DOHH2 (cell line): ENCODE data around the gene CNNM4.

Experiments used
- H3F3A ChIP-seq: fragments of 200-600 bp; sonication (generic), shearing (Covaris generic); 2 replicates; pipeline ENCODE4 v1.6.0; 2016; ENCODE audit warnings: antibody characterized with exemption, mild to moderate bottlenecking; ENCODE audit not compliant: control insufficient read depth, insufficient read depth
- H3K27ac ChIP-seq: fragments of 200-600 bp; sonication (generic); 2 replicates; pipeline ENCODE4 v1.5.1; 2014; ENCODE audit warnings: low read depth, mild to moderate bottlenecking, low read length, moderate library complexity
- H3K27me3 ChIP-seq: fragments of 200-600 bp; sonication (generic); 2 replicates; pipeline ENCODE4 v1.6.1; 2014; ENCODE audit warnings: mild to moderate bottlenecking, low read length, mixed read lengths; ENCODE audit not compliant: control insufficient read depth
- H3K36me3 ChIP-seq: fragments of 200-600 bp; sonication (generic); 2 replicates; pipeline ENCODE4 v1.6.1; 2014; ENCODE audit warnings: mild to moderate bottlenecking, low read length, moderate library complexity, mixed read lengths; ENCODE audit not compliant: control insufficient read depth
- H3K4me1 ChIP-seq: fragments of 200-600 bp; sonication (generic); 2 replicates; pipeline ENCODE4 v1.6.1; 2014; ENCODE audit warnings: mild to moderate bottlenecking, low read length, mixed read lengths; ENCODE audit not compliant: control insufficient read depth
- H3K4me2 ChIP-seq: fragments of 200-600 bp; sonication (generic); 2 replicates; pipeline ENCODE4 v1.6.0; 2014; ENCODE audit warnings: mild to moderate bottlenecking, low read length, moderate library complexity
- H3K4me3 ChIP-seq: fragments of 200-600 bp; sonication (generic); 2 replicates; pipeline ENCODE4 v1.5.1; 2014; ENCODE audit warnings: mild to moderate bottlenecking, low read length, mixed read lengths
- H3K79me2 ChIP-seq: fragments of 200-600 bp; sonication (generic); 2 replicates; pipeline ENCODE4 v1.6.1; 2014; ENCODE audit warnings: mild to moderate bottlenecking, low read length, mixed read lengths; ENCODE audit not compliant: control insufficient read depth
- H3K9me2 ChIP-seq: fragments of 200-600 bp; sonication (generic); replicated peaks from 2 replicates; pipeline ENCODE4 v1.6.1; 2014; ENCODE audit warnings: mild to moderate bottlenecking, low read length, mixed read lengths; ENCODE audit not compliant: control insufficient read depth
- H3K9me3 ChIP-seq: fragments of 200-600 bp; sonication (generic); 2 replicates; pipeline ENCODE4 v1.6.1; 2014; ENCODE audit warnings: antibody characterized with exemption, low read length, mixed read lengths; ENCODE audit not compliant: control insufficient read depth, insufficient read depth
- H4K20me1 ChIP-seq: fragments of 200-600 bp; sonication (generic); 2 replicates; pipeline ENCODE4 v1.6.0; 2014; ENCODE audit warnings: low read depth, mild to moderate bottlenecking, antibody characterized with exemption, low read length, moderate library complexity; ENCODE audit not compliant: control insufficient read depth, insufficient read depth
- EZH2phosphoT487 ChIP-seq: fragments of 200-600 bp; sonication (generic); IDR thresholded peaks from 2 replicates; pipeline ENCODE4 v1.6.1; 2017; ENCODE audit warnings: borderline replicate concordance, mild to moderate bottlenecking, antibody characterized with exemption, low read length, moderate library complexity, mixed read lengths
- TF ChIP-seq, protein P1 (sequence below): fragments of 200-600 bp; sonication (generic); IDR thresholded peaks from one replicate; pipeline ENCODE4 v1.5.1; 2014; ENCODE audit warnings: antibody characterized with exemption, mild to moderate bottlenecking, low read depth, low read length; ENCODE audit not compliant: poor library complexity, severe bottlenecking

The CNNM4 gene

GRCh38 chr2:96837575-96837974 is 76.9 kb downstream of the CNNM4 start:
- TF ChIP-seq, protein P1, sequence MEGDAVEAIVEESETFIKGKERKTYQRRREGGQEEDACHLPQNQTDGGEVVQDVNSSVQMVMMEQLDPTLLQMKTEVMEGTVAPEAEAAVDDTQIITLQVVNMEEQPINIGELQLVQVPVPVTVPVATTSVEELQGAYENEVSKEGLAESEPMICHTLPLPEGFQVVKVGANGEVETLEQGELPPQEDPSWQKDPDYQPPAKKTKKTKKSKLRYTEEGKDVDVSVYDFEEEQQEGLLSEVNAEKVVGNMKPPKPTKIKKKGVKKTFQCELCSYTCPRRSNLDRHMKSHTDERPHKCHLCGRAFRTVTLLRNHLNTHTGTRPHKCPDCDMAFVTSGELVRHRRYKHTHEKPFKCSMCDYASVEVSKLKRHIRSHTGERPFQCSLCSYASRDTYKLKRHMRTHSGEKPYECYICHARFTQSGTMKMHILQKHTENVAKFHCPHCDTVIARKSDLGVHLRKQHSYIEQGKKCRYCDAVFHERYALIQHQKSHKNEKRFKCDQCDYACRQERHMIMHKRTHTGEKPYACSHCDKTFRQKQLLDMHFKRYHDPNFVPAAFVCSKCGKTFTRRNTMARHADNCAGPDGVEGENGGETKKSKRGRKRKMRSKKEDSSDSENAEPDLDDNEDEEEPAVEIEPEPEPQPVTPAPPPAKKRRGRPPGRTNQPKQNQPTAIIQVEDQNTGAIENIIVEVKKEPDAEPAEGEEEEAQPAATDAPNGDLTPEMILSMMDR, result no peak
- TF ChIP-seq EZH2phosphoT487, result no peak
- H3K4me3 ChIP-seq, result no peak overlapping the region
- no peak overlapping the region for H3K4me2 ChIP-seq
- H3K4me1 ChIP-seq, result peaks cover 29% of the 10 kb centered on the region
- no peaks in the 10 kb centered on the region for H3K79me2 ChIP-seq
- H3K36me3 ChIP-seq, result peaks cover 17% of the 10 kb centered on the region
- no peaks in the 10 kb centered on the region for H3K9me2 ChIP-seq
- H3K27ac ChIP-seq, result no peak overlapping the region
- H3K27me3 ChIP-seq, result no peaks in the 10 kb centered on the region
- H4K20me1 ChIP-seq, result no peaks in the 10 kb centered on the region
- H3F3A ChIP-seq, result peaks cover 3% of the 10 kb centered on the region
- no peaks in the 10 kb centered on the region for H3K9me3 ChIP-seq

DNA sequence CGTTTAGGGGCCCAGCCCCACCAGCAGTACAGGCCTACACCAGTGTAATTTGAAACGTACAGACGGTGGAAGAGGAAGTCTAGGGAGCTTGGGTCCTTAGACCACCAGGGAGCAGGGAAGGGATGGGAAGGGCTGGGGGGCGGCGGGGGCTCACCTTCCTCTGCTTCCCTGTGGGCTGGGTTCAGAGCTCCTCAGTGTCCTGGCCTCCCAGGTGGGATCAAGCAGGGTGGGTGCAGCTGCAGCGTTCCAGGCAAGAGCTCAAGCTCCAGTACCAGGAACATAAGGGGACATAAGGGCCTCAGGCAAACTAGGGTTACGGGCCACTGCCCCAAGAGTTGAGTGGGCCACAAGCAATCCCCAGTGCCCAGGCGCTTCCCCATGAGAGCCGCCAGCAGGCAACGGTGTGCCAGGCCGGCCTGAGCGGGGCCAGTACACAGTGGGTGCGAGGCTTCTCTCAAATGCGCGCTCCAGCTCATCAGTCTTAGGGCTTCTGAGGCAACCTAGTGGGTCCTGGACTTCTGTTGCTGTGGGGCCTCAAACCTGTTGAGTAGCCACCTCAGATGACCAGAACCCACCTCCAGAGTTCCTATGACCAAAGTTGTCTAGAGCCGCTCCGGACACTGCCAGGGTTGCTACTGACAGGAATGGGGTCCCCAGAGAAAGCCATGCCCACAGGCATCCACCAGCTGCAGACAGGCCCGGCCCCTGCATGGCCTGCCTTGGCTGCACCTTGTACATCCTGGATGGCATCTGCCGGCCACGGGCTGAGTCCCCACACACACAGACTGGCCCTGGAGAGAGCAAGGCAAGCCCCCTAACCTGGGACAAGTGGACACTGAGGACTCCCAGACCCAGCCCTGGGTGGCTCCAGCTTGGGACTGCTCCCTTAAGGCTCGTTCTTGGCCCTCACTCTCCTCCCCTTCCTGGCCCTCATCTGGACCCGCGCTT is 77.9 kb downstream of the CNNM4 start:
- no peaks in the 10 kb centered on the region for H3K27me3 ChIP-seq
- peaks cover 10% of the 10 kb centered on the region for H3K36me3 ChIP-seq
- peaks cover 19% of the 10 kb centered on the region for H3K4me1 ChIP-seq
- H3K79me2 ChIP-seq, result no peaks in the 10 kb centered on the region
- H3K4me2 ChIP-seq, result peak overlapping the region; percentile 40
- no peak overlapping the region for H3K4me3 ChIP-seq
- TF ChIP-seq, protein P1, result no peak
- no peak for TF ChIP-seq EZH2phosphoT487
- H3F3A ChIP-seq, result peaks cover under 1% of the 10 kb centered on the region
- no peaks in the 10 kb centered on the region for H4K20me1 ChIP-seq
- H3K9me2 ChIP-seq, result no peaks in the 10 kb centered on the region
- no peak overlapping the region for H3K27ac ChIP-seq
- H3K9me3 ChIP-seq, result no peaks in the 10 kb centered on the region

DNA sequence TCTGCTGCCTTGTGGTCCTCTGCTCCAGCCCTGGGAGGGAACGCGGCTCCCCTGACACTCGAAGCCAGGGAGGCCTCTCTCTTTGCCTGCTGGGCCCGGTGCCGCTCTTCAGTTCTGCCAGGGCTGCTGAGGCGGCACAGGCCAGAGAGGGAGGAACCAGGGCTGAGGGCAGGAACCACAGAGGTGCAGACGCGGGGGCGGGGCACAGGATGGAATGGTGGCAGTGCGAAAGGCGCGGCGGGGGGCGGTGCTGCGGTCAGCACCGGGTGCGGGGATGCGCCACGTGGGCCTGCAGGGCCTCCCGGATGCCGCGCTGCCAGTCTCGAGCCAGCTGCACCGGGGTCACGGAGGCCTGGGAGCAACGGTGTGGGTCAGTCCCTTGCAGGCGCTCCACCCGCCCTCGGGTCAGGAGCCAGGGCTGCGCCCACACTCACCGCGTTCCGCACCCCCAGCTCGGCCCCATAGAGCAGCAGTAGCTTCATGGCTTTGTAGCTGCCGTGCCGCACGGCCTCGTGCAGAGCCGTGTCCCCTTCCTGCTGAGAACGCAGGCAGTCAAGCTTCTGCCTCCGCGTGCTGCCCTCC is 78.7 kb downstream of the CNNM4 start:
- Histone ChIP-seq H3F3A (no peaks in the 10 kb centered on the region), H3K9me2 (no peaks in the 10 kb centered on the region), H4K20me1 (no peaks in the 10 kb centered on the region), H3K4me1 (peaks cover 17% of the 10 kb centered on the region), H3K27me3 (no peaks in the 10 kb centered on the region), H3K36me3 (peaks cover 8% of the 10 kb centered on the region), H3K4me2 (peak overlapping the region; percentile 40), H3K9me3 (no peaks in the 10 kb centered on the region), H3K4me3 (peak overlapping the region; percentile 42), H3K27ac (no peak overlapping the region), H3K79me2 (no peaks in the 10 kb centered on the region)
- no peak for TF ChIP-seq EZH2phosphoT487
- TF ChIP-seq, protein P1, result no peak
